Fibroblast of lung (primary cell): ENCODE results near the gene SFTPA1.
"Not testable (repeated sequence)": the region's sequence is repeated elsewhere in the genome, so short reads cannot be mapped to it uniquely, and the experiment has no call there.

Experiments
- EZH2 ChIP-seq: IDR thresholded peaks from 2 replicates; pipeline ENCODE4 v1.5.1; 2012; ENCODE audit warnings: low read length, control low read depth, mild to moderate bottlenecking; ENCODE audit errors: missing control alignments
- TF ChIP-seq, protein P1 (sequence below), 2 donors: IDR thresholded peaks in 1 of 2; conservative IDR thresholded peaks in 1 of 2; 1 replicate in 1 of 2; 2 replicates in 1 of 2; pipeline ENCODE4 v1.5.1; 2011 to 2012; ENCODE audit warnings: low read length in 2 of 2, control low read depth in 1 of 2, inconsistent platforms in 1 of 2, low read depth in 1 of 2, mild to moderate bottlenecking in 1 of 2

DNA sequence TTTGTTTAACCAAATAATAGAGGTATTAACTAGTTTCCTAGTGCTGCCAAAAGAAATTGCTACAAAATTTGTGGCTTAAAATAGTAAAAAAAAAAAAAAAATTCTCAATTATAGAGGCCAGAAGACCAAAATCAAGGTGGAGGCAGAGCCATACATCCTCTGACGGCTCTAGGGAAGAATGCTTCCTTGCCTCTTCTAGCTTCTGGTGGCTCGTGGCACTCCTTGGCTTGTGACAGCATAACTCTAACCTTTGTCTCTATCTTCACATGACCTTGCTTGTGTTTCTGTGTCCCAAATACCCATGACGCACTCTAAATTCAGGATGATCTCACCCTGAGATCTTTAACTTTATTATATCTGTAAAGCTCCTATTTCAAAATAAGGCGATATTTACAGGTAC, 53.9 kb downstream of the SFTPA1 start:
- TF ChIP-seq, protein P1, sequence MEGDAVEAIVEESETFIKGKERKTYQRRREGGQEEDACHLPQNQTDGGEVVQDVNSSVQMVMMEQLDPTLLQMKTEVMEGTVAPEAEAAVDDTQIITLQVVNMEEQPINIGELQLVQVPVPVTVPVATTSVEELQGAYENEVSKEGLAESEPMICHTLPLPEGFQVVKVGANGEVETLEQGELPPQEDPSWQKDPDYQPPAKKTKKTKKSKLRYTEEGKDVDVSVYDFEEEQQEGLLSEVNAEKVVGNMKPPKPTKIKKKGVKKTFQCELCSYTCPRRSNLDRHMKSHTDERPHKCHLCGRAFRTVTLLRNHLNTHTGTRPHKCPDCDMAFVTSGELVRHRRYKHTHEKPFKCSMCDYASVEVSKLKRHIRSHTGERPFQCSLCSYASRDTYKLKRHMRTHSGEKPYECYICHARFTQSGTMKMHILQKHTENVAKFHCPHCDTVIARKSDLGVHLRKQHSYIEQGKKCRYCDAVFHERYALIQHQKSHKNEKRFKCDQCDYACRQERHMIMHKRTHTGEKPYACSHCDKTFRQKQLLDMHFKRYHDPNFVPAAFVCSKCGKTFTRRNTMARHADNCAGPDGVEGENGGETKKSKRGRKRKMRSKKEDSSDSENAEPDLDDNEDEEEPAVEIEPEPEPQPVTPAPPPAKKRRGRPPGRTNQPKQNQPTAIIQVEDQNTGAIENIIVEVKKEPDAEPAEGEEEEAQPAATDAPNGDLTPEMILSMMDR (conservative IDR thresholded peaks at IDR 0.05 in 1 of 2, IDR thresholded peaks at IDR 0.05 in 1 of 2; ENCODE audit: low read depth in 1 of 2, low read length in 2 of 2): not testable (repeated sequence)
- not testable (repeated sequence) for TF ChIP-seq EZH2
